Ectodermal cell (in vitro differentiated cells): ENCODE results near the gene ZDHHC7.

Experiments
- H3K27ac ChIP-seq: 2 replicates; pipeline ENCODE4 v1.7.0; 2013; ENCODE audit warnings: mild to moderate bottlenecking, low read depth, low read length; ENCODE audit not compliant: insufficient read depth, poor library complexity, severe bottlenecking
- H3K27me3 ChIP-seq: 2 replicates; pipeline ENCODE4 v1.7.0; 2013; ENCODE audit warnings: mild to moderate bottlenecking, low read length; ENCODE audit not compliant: insufficient read depth, control insufficient read depth, poor library complexity, severe bottlenecking
- H3K36me3 ChIP-seq: one replicate; pipeline ENCODE4 v1.7.0; 2013; ENCODE audit warnings: low read length; ENCODE audit not compliant: control insufficient read depth, insufficient read depth
- H3K4me1 ChIP-seq: one replicate; pipeline ENCODE4 v1.7.0; 2013; ENCODE audit warnings: low read length; ENCODE audit not compliant: control insufficient read depth, insufficient read depth
- H3K4me3 ChIP-seq: 2 replicates; pipeline ENCODE4 v1.7.0; 2013; ENCODE audit warnings: low read depth, low read length, control low read depth; ENCODE audit not compliant: insufficient read depth
- H3K9me3 ChIP-seq: 2 replicates; pipeline ENCODE4 v1.7.0; 2013; ENCODE audit warnings: mild to moderate bottlenecking, low read length, moderate library complexity; ENCODE audit not compliant: control insufficient read depth
- WGBS, 2 experiments: methylation state at CpG; one replicate each; pipeline ENCODE4 v1.1.7; 2013; ENCODE audit warnings: missing lambda C conversion rate in 2 of 2; 5-methylcytosine and 5-hydroxymethylcytosine counted together

Gene ZDHHC7

GRCh38 chr16:85031451-85031850 lies 20.1 kb upstream of the ZDHHC7 start:
- H3K9me3 ChIP-seq = no peaks in the 10 kb centered on the region
- H3K4me3 ChIP-seq = no peak overlapping the region
- H3K36me3 ChIP-seq = no peaks in the 10 kb centered on the region
- 89 to 95% methylated on average over 5 of the region's 5 CpGs for WGBS, 2 experiments
- peaks cover 23% of the 10 kb centered on the region for H3K27me3 ChIP-seq
- no peak overlapping the region for H3K27ac ChIP-seq
- H3K4me1 ChIP-seq = peaks cover 15% of the 10 kb centered on the region

DNA sequence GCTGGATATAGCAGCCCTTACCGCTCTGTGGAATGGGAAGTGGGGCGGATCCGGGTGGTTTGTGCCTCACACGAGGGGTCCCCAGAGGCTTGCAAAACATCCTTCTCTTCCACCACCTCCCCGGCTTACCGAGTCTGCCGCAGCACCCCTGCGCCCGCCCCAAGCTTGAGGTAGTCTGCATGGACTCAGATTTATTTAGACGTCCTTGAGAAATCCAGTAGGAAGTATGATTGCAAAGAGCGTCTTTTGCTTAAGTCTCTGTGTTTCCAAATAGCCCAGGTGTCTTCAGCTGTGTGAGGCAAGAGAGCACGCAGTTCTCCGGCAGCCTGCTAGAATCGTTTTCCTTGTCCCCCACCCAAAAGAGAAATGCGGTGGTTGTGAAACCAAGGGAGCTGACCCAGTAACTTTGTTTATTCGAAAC lies 18.7 kb upstream of the ZDHHC7 start:
- no peaks in the 10 kb centered on the region for H3K36me3 ChIP-seq
- 79 to 81% methylated on average over 16 of the region's 16 CpGs for WGBS, 2 experiments
- H3K27me3 ChIP-seq = peaks cover 23% of the 10 kb centered on the region
- H3K4me1 ChIP-seq = peaks cover 15% of the 10 kb centered on the region
- H3K9me3 ChIP-seq = no peaks in the 10 kb centered on the region
- no peak overlapping the region for H3K4me3 ChIP-seq
- no peak overlapping the region for H3K27ac ChIP-seq

DNA sequence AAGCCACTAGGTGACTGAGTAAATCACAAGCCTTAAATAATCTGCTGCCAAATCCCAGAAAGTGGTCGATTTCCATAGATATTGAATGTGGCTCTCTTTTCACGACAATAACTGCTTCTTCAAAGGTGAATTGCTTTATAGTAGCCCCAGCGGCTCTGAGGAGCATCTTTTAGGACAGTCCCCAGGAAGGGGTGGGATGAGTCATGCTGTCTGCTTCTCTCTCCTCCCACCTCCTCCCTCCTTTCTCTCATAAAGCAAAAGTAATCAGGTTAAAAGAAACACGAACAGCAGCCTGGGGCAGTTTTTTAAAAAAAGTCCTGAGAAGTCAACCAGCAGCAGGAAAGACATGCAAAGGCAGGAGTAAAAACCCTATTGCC lies 18.1 kb upstream of the ZDHHC7 start:
- Histone ChIP-seq H3K27ac (no peak overlapping the region), H3K9me3 (no peaks in the 10 kb centered on the region), H3K36me3 (no peaks in the 10 kb centered on the region), H3K27me3 (peaks cover 23% of the 10 kb centered on the region), H3K4me1 (peaks cover 15% of the 10 kb centered on the region), H3K4me3 (no peak overlapping the region)
- whole genome bisulfite sequencing, 2 experiments = 14 to 29% methylated on average over 4 of the region's 4 CpGs

GRCh38 chr16:85028685-85029407 lies 17.5 kb upstream of the ZDHHC7 start:
- Histone ChIP-seq H3K27ac (no peak overlapping the region), H3K36me3 (no peaks in the 10 kb centered on the region), H3K4me3 (peak overlapping the region; percentile 69), H3K9me3 (no peaks in the 10 kb centered on the region), H3K4me1 (peaks cover 15% of the 10 kb centered on the region), H3K27me3 (peaks cover 23% of the 10 kb centered on the region)
- WGBS, 2 experiments = 56 to 61% methylated on average over 17 of the region's 17 CpGs

- no peaks in the 10 kb centered on the region for H3K36me3 ChIP-seq
- peak overlapping the region; percentile 69 for H3K4me3 ChIP-seq
- no peak overlapping the region for H3K27ac ChIP-seq
- peaks cover 15% of the 10 kb centered on the region for H3K4me1 ChIP-seq
- WGBS, 2 experiments = 6 to 7% methylated on average over 41 of the region's 41 CpGs
- peaks cover 23% of the 10 kb centered on the region for H3K27me3 ChIP-seq
- no peaks in the 10 kb centered on the region for H3K9me3 ChIP-seq
Measured at GRCh38 chr16:85027958-85028684, 16.8 kb upstream of the ZDHHC7 start.

GRCh38 chr16:85027349-85027957 lies 16.1 kb upstream of the ZDHHC7 start, which contains the start of gene KIAA0513:
Gene KIAA0513, plus strand, starts transcription at chr16:85027795. Its CDS starts 39,277 bp downstream, at chr16:85067072.
- no peaks in the 10 kb centered on the region for H3K36me3 ChIP-seq
- no peak within 1 kb of the TSS for H3K27ac ChIP-seq
- no peaks in the 10 kb centered on the region for H3K9me3 ChIP-seq
- peaks cover 23% of the 10 kb centered on the region for H3K27me3 ChIP-seq
- H3K4me1 ChIP-seq = peaks cover 15% of the 10 kb centered on the region
- 1% methylated on average over 59 of the region's 59 CpGs for WGBS, 2 experiments
- peak within 1 kb of the TSS; percentile 69 for H3K4me3 ChIP-seq

DNA sequence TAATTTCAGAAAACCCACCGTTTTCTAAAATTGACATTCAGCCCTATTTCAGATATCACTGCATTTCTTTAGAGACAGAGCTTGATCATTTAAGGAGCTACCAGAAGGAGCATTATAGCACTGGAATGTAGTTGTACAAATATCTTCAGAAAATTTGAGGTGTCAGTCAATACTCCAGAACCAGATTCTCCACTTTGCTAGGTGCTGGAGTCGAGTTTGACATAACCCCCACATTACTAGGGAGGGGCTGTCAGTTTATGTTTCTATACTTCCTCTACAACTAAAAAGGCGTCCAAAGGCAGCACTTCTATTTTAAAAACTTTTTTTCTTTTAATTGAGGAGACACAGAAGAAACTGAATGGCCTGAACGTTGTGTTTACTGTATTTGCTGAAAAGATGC lies 15.4 kb upstream of the ZDHHC7 start:
- no peaks in the 10 kb centered on the region for H3K36me3 ChIP-seq
- peaks cover 15% of the 10 kb centered on the region for H3K4me1 ChIP-seq
- H3K27ac ChIP-seq = no peak overlapping the region
- no peaks in the 10 kb centered on the region for H3K9me3 ChIP-seq
- H3K4me3 ChIP-seq = no peak overlapping the region
- H3K27me3 ChIP-seq = peaks cover 23% of the 10 kb centered on the region
- WGBS, 2 experiments = 79 to 83% methylated on average over 3 to 4 of the region's 4 CpGs

- H3K4me3 ChIP-seq = no peak overlapping the region
- H3K27ac ChIP-seq = no peak overlapping the region
- H3K36me3 ChIP-seq = no peaks in the 10 kb centered on the region
- 91 to 93% methylated on average over 8 of the region's 8 CpGs for WGBS, 2 experiments
- H3K9me3 ChIP-seq = no peaks in the 10 kb centered on the region
- peaks cover 15% of the 10 kb centered on the region for H3K4me1 ChIP-seq
- peaks cover 23% of the 10 kb centered on the region for H3K27me3 ChIP-seq
Measured at GRCh38 chr16:85025781-85026653, 14.7 kb upstream of the ZDHHC7 start.

- Histone ChIP-seq H3K4me1 (no peaks in the 10 kb centered on the region), H3K36me3 (no peaks in the 10 kb centered on the region), H3K27ac (no peak overlapping the region), H3K27me3 (no peaks in the 10 kb centered on the region), H3K9me3 (no peaks in the 10 kb centered on the region), H3K4me3 (no peak overlapping the region)
- 91 to 92% methylated on average over 9 of the region's 9 CpGs for WGBS, 2 experiments
Measured at GRCh38 chr16:85019659-85020245, 8.4 kb upstream of the ZDHHC7 start.
